Coronary artery (tissue), 2 donors: ENCODE measurements around the gene FRMD6.

Experiments
- DNase-seq: peaks from one replicate; pipeline ENCODE4 v3.0.0-alpha.2; 2017; ENCODE audit warnings: low spot score
- H3K27ac ChIP-seq, 2 donors: fragments of 200-600 bp; sonication (generic); one replicate each; pipeline ENCODE4 v1.5.1; 2016 to 2019
- H3K4me3 ChIP-seq: fragments of 200-600 bp; sonication (generic); 2 replicates; pipeline ENCODE4 v1.5.1; 2016; ENCODE audit warnings: mild to moderate bottlenecking, moderate library complexity
- CTCF ChIP-seq: fragments of 200-600 bp; sonication (generic); IDR thresholded peaks from one replicate; pipeline ENCODE4 v1.5.1; 2019; ENCODE audit warnings: antibody characterized with exemption

The FRMD6 gene

DNA sequence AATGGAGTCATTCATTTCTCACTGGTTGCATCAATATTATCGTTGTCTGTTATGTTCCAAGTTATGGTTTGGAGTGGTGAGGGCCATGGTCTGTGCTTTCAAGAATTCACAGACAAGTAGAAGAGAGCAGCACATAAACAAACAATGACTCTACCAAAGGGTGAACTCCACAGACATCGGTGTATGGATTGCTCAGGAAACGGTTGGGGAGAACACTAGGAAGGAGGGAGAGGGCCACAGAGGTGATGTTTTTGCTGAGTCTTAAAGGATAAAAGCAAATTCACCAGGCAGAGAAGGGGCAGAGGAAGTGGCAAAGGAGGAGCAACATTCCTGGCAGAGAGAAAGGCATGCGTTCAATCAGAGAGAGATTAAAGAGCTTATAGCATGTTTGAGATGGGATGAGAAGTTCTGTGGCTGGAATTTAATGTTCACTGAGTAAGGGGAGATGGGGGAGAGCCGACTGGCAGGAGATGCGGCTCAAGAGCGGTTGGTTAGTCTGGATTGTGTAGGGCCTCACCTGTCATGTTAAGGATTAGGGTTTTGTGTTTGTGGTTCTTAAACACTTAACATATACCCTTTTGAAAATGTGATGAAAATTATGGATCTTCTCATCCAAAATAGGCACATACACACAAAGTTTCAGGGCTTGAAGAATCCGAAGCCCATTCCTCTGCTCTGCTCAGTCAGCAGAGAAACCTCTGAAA is 42.3 kb upstream of the FRMD6 start:
- H3K4me3 ChIP-seq, result no peak overlapping the region
- no peak for DNase-seq
- H3K27ac ChIP-seq, result no peak overlapping the region
- no peak for TF ChIP-seq CTCF

- no peak overlapping the region for H3K27ac ChIP-seq
- TF ChIP-seq CTCF, result no peak
- no peak for DNase-seq
- no peak overlapping the region for H3K4me3 ChIP-seq
Observed at GRCh38 chr14:51609955-51610283, 41.8 kb upstream of the FRMD6 start.

DNA sequence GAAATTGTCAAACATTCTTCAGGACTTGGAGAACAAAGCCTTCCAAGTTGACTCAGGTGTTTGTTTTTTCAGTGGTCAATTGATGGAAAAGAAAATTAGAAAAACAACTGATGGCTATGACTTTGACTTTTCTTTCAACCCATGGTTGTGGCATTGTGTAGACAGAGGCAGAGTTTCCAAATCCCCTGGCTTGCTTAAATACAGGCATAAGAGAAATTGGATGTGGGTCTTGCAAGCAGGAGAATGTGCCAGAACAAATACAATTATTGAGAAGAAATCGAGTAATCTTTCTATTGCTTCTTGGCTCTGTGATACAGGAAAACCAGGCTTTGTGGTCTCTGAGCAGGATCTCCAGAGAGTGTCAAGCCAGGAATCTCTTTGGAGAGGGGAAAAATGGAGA is 40.9 kb upstream of the FRMD6 start:
- TF ChIP-seq CTCF, result no peak
- Histone ChIP-seq H3K4me3 (no peak overlapping the region), H3K27ac (no peak overlapping the region)
- no peak for DNase-seq

DNA sequence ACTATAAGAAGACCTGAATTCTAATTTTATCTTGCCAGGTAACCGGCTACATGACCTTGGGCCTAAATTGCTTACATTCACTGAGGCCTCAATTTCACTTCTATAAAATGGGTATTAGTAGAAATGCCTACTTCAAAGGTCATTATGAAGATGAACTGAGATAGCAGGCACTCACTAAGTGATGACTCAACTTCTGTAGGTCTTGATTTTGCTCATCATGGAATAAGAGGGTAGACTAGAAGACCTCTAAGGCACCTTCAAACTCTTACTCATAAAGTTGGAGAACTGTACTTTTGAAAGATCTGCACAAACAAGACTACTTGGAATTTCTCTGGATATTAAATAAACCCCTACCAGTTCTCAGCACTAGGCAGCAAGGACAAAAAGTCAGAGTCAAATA is 39.3 kb upstream of the FRMD6 start:
- no peak overlapping the region for H3K4me3 ChIP-seq
- DNase-seq, result no peak

GRCh38 chr14:51613416-51613815 is 38.3 kb upstream of the FRMD6 start:
- no peak for TF ChIP-seq CTCF
- no peak overlapping the region for H3K4me3 ChIP-seq
- DNase-seq, result no peak
- H3K27ac ChIP-seq, result no peak overlapping the region

More for the DNA sequence above, 39.3 kb upstream of the FRMD6 start:
- TF ChIP-seq CTCF, result no peak
- no peak overlapping the region for H3K27ac ChIP-seq

- TF ChIP-seq CTCF, result no peak
- H3K27ac ChIP-seq, result no peak overlapping the region
- no peak overlapping the region for H3K4me3 ChIP-seq
Observed at GRCh38 chr14:51614707-51615106, 37.0 kb upstream of the FRMD6 start.

GRCh38 chr14:51616256-51616655 is 35.5 kb upstream of the FRMD6 start:
- no peak for DNase-seq
- Histone ChIP-seq H3K27ac (no peak overlapping the region), H3K4me3 (no peak overlapping the region)
- no peak for TF ChIP-seq CTCF

More at GRCh38 chr14:51614707-51615106, 37.0 kb upstream of the FRMD6 start:
- no peak for DNase-seq
